H1 (cell line): ENCODE data around the gene ZNF525.
"Not testable (repeated sequence)": the region's sequence is repeated elsewhere in the genome, so short reads cannot be mapped to it uniquely, and the experiment has no call there.

Experiments
- BRCA1 ChIP-seq: IDR thresholded peaks from 2 replicates; pipeline ENCODE4 v1.6.1; 2012; ENCODE audit warnings: low read depth, low read length, improper control_type of control experiment
- KDM1A ChIP-seq: fragments of 200-600, 300-600 bp; sonication (generic); IDR thresholded peaks from 2 replicates; pipeline ENCODE4 v1.7.1; 2016; ENCODE audit warnings: mild to moderate bottlenecking, low read length, borderline replicate concordance
- POLR2A ChIP-seq, 2 experiments: IDR thresholded peaks; 1 replicate in 1 of 2; 2 replicates in 1 of 2; pipeline ENCODE4 v1.6.1; 2011; ENCODE audit warnings: low read depth in 2 of 2, low read length in 2 of 2, mild to moderate bottlenecking in 2 of 2; ENCODE audit errors: control extremely low read depth in 1 of 2
- RAD21 ChIP-seq, 2 experiments: IDR thresholded peaks in 1 of 2; conservative IDR thresholded peaks in 1 of 2; 2 replicates each; pipeline ENCODE4 v1.6.1; 2011; ENCODE audit warnings: low read depth in 2 of 2, low read length in 2 of 2, improper control_type of control experiment in 1 of 2, inconsistent platforms in 1 of 2, mild to moderate bottlenecking in 1 of 2, moderate library complexity in 1 of 2
- YY1 ChIP-seq: IDR thresholded peaks from 2 replicates; pipeline ENCODE4 v1.6.1; 2011; ENCODE audit warnings: low read depth, mild to moderate bottlenecking, low read length
- TF ChIP-seq, protein P1 (sequence below), 3 experiments: IDR thresholded peaks; 1 replicate in 2 of 3; 2 replicates in 1 of 3; pipeline versions ENCODE4 v1.5.1 to v1.6.1; 2011; ENCODE audit warnings: low read length in 3 of 3, mild to moderate bottlenecking in 3 of 3, inconsistent platforms in 2 of 3, low read depth in 1 of 3, moderate library complexity in 1 of 3; ENCODE audit not compliant: insufficient read depth in 1 of 3; ENCODE audit errors: control extremely low read depth in 1 of 3

DNA sequence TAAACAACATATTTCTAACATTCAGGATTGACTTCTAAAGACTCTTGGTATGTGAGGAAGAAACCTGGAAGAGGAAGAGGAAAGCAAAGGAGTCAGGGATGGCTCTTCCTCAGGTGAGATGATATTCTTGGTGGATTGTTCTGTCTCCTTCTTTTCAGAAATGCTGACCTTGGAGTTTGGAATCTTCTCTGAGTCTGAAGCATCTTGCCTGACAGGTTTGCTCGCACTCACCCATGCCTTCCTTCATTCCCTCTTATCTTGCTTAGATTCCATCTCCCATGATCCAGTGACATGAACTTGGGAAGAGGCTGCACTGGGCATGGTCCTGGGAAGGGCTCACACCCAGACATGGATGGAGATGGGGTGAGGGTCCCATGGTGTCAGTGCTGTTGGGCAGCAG is 32.4 kb downstream of the ZNF525 start:
- TF ChIP-seq POLR2A (IDR thresholded peaks at IDR 0.05; ENCODE audit: control extremely low read depth in 1 of 2, low read depth in 2 of 2, low read length in 2 of 2); KDM1A; RAD21 (IDR thresholded peaks at IDR 0.05 in 1 of 2, conservative IDR thresholded peaks at IDR 0.05 in 1 of 2; ENCODE audit: low read depth in 2 of 2, low read length in 2 of 2); YY1; BRCA1: not testable (repeated sequence)
- TF ChIP-seq, protein P1, sequence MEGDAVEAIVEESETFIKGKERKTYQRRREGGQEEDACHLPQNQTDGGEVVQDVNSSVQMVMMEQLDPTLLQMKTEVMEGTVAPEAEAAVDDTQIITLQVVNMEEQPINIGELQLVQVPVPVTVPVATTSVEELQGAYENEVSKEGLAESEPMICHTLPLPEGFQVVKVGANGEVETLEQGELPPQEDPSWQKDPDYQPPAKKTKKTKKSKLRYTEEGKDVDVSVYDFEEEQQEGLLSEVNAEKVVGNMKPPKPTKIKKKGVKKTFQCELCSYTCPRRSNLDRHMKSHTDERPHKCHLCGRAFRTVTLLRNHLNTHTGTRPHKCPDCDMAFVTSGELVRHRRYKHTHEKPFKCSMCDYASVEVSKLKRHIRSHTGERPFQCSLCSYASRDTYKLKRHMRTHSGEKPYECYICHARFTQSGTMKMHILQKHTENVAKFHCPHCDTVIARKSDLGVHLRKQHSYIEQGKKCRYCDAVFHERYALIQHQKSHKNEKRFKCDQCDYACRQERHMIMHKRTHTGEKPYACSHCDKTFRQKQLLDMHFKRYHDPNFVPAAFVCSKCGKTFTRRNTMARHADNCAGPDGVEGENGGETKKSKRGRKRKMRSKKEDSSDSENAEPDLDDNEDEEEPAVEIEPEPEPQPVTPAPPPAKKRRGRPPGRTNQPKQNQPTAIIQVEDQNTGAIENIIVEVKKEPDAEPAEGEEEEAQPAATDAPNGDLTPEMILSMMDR (IDR thresholded peaks at IDR 0.05; ENCODE audit: control extremely low read depth in 1 of 3, insufficient read depth in 1 of 3, low read depth in 1 of 3, low read length in 3 of 3), result not testable (repeated sequence)
